Esophagus (tissue), 2 donors: Measurements from ENCODE around the gene MLF2. TPM values are rescaled to one million over a fixed set of nuclear protein-coding genes. Genes with fewer than 3 reads are reported as not detected.
"Not testable (repeated sequence)": the region's sequence is repeated elsewhere in the genome, so short reads cannot be mapped to it uniquely, and the experiment has no call there.

Experiments
- H3K27ac ChIP-seq, 2 donors: one replicate each; pipeline ENCODE4 v1.5.1; 2013; ENCODE audit warnings: low read depth in 2 of 2, mild to moderate bottlenecking in 2 of 2, inconsistent platforms in 1 of 2, low read length in 1 of 2, moderate library complexity in 1 of 2
- H3K27me3 ChIP-seq, 2 donors: one replicate each; pipeline ENCODE4 v1.6.1; 2013; ENCODE audit warnings: low read length in 2 of 2, control low read depth in 1 of 2, mild to moderate bottlenecking in 1 of 2; ENCODE audit not compliant: insufficient read depth in 2 of 2, control insufficient read depth in 1 of 2
- H3K36me3 ChIP-seq, 2 donors: one replicate each; pipeline ENCODE4 v1.6.1; 2013; ENCODE audit warnings: low read length in 1 of 2; ENCODE audit not compliant: control insufficient read depth in 2 of 2, insufficient read depth in 2 of 2
- H3K4me1 ChIP-seq, 2 donors: one replicate each; pipeline ENCODE4 v1.6.1; 2013; ENCODE audit warnings: low read length in 1 of 2; ENCODE audit not compliant: control insufficient read depth in 2 of 2, insufficient read depth in 2 of 2
- H3K4me3 ChIP-seq, 2 donors: one replicate each; pipeline ENCODE4 v1.5.1; 2013; ENCODE audit warnings: low read length in 2 of 2, mild to moderate bottlenecking in 2 of 2, low read depth in 1 of 2, moderate library complexity in 1 of 2
- H3K9me3 ChIP-seq, 2 donors: one replicate each; pipeline ENCODE4 v1.6.1; 2013; ENCODE audit warnings: mild to moderate bottlenecking in 2 of 2, low read depth in 1 of 2, low read length in 1 of 2, moderate library complexity in 1 of 2; ENCODE audit not compliant: control insufficient read depth in 2 of 2, insufficient read depth in 1 of 2
- WGBS, 2 donors: extraction: QIAGEN DNeasy Blood & Tissue Kit; methylation state at CpG; one replicate each; pipeline ENCODE4 v1.1.7; 2013; 5-methylcytosine and 5-hydroxymethylcytosine counted together
- polyA plus RNA-seq, 2 donors: library from polyadenylated mRNA; stranded (reverse); fragments of 200-250 nt; gene quantifications; one replicate each; pipeline ENCODE4 v1.2.3, GENCODE V29; 2013
- donor health status: healthy with polysubstance abuse.
- donor health status: Bipolar disorder and iron deficiency.

MLF2 gene
- polyA plus RNA-seq, 2 donors: 117 to 158 TPM

- no peaks in the 10 kb centered on the region for H3K36me3 ChIP-seq
- H3K27ac ChIP-seq: no peak overlapping the region
- no peaks in the 10 kb centered on the region for H3K9me3 ChIP-seq
- WGBS, 2 donors: 80 to 86% methylated on average over 3 of the region's 3 CpGs
- H3K27me3 ChIP-seq: no peaks in the 10 kb centered on the region
- H3K4me1 ChIP-seq: peaks cover 0 to 4% of the 10 kb centered on the region in 2 donors
- H3K4me3 ChIP-seq: no peak overlapping the region
These were observed 30.1 kb downstream of the MLF2 start for GRCh38 chr12:6722863-6723262.

GRCh38 chr12:6716874-6717437 lies 36.0 kb downstream of the MLF2 start:
- WGBS, 2 donors: 74 to 85% methylated on average over 7 to 8 of the region's 10 CpGs
- Histone ChIP-seq H3K36me3 (no peaks in the 10 kb centered on the region), H3K4me1 (no peaks in the 10 kb centered on the region)

GRCh38 chr12:6716031-6716873 lies 36.7 kb downstream of the MLF2 start:
- H3K27me3 ChIP-seq, H3K4me1 ChIP-seq, H3K27ac ChIP-seq, H3K4me3 ChIP-seq, H3K9me3 ChIP-seq, H3K36me3 ChIP-seq: not testable (repeated sequence)
- 89 to 90% methylated on average over 27 to 37 of the region's 41 CpGs for WGBS, 2 donors

More at GRCh38 chr12:6716874-6717437, 36.0 kb downstream of the MLF2 start:
- Histone ChIP-seq H3K4me3 (no peak overlapping the region), H3K27me3 (no peaks in the 10 kb centered on the region), H3K27ac (no peak overlapping the region), H3K9me3 (no peaks in the 10 kb centered on the region)

GRCh38 chr12:6708960-6709394 lies 44.0 kb downstream of the MLF2 start:
- H3K27me3 ChIP-seq: no peaks in the 10 kb centered on the region
- no peaks in the 10 kb centered on the region for H3K9me3 ChIP-seq
- 77 to 79% methylated on average over 16 of the region's 16 CpGs for WGBS, 2 donors
- no peaks in the 10 kb centered on the region for H3K36me3 ChIP-seq
- no peak overlapping the region for H3K4me3 ChIP-seq
- H3K27ac ChIP-seq: no peak overlapping the region
- no peaks in the 10 kb centered on the region for H3K4me1 ChIP-seq

GRCh38 chr12:6708351-6708750 lies 44.6 kb downstream of the MLF2 start:
- not testable (repeated sequence) for H3K4me1 ChIP-seq, H3K4me3 ChIP-seq, H3K9me3 ChIP-seq, H3K36me3 ChIP-seq, H3K27ac ChIP-seq, H3K27me3 ChIP-seq
- 92 to 93% methylated on average over 21 of the region's 21 CpGs for WGBS, 2 donors

GRCh38 chr12:6703631-6704030 lies 49.3 kb downstream of the MLF2 start:
- Histone ChIP-seq H3K9me3 (no peaks in the 10 kb centered on the region), H3K4me1 (peaks cover 3 to 7% of the 10 kb centered on the region in 2 donors), H3K27me3 (peaks cover 0 to 13% of the 10 kb centered on the region in 2 donors), H3K36me3 (no peaks in the 10 kb centered on the region), H3K27ac (no peak overlapping the region), H3K4me3 (no peak overlapping the region)
- 16 to 17% methylated on average over 10 of the region's 10 CpGs for WGBS, 2 donors

GRCh38 chr12:6701078-6701768 lies 51.7 kb downstream of the MLF2 start:
- H3K4me3 ChIP-seq: peak overlapping the region in 1 of 2 donors; percentile 33
- peaks cover 3 to 7% of the 10 kb centered on the region in 2 donors for H3K4me1 ChIP-seq
- peaks cover 2 to 18% of the 10 kb centered on the region in 2 donors for H3K27me3 ChIP-seq
- no peaks in the 10 kb centered on the region for H3K9me3 ChIP-seq
- H3K36me3 ChIP-seq: no peaks in the 10 kb centered on the region
- WGBS, 2 donors: 27 to 30% methylated on average over 13 of the region's 13 CpGs
- no peak overlapping the region for H3K27ac ChIP-seq

GRCh38 chr12:6700646-6701051 lies 52.3 kb downstream of the MLF2 start, which contains the start of gene PIANP:
Gene PIANP, minus strand, starts transcription at chr12:6700815. Its CDS starts 2,754 bp downstream, at chr12:6698061.
- Histone ChIP-seq H3K4me1 (peaks cover 3 to 7% of the 10 kb centered on the region in 2 donors), H3K4me3 (peak within 1 kb of the TSS; percentile 33 to 41), H3K9me3 (no peaks in the 10 kb centered on the region), H3K27ac (no peak within 1 kb of the TSS), H3K27me3 (peaks cover 2 to 18% of the 10 kb centered on the region in 2 donors), H3K36me3 (no peaks in the 10 kb centered on the region)
- 0 to 1% methylated on average over 11 to 42 of the region's 43 CpGs for WGBS, 2 donors

- 2% methylated on average over 45 to 65 of the region's 65 CpGs for WGBS, 2 donors
- no peak overlapping the region for H3K27ac ChIP-seq
- no peaks in the 10 kb centered on the region for H3K9me3 ChIP-seq
- peak overlapping the region; percentile 33 to 41 for H3K4me3 ChIP-seq
- peaks cover 3 to 7% of the 10 kb centered on the region in 2 donors for H3K4me1 ChIP-seq
- peaks cover 2 to 18% of the 10 kb centered on the region in 2 donors for H3K27me3 ChIP-seq
- H3K36me3 ChIP-seq: no peaks in the 10 kb centered on the region
These were observed 52.8 kb downstream of the MLF2 start for GRCh38 chr12:6699989-6700645.
